Left ventricle myocardium inferior (tissue), 1 donor: Measurements from ENCODE around the gene TRIM41. TPM values are rescaled to one million over a fixed set of nuclear protein-coding genes. Genes with fewer than 3 reads are reported as not detected.

Experiments used
- DNase-seq: peaks from one replicate; pipeline ENCODE4 v3.0.0-alpha.2; 2020
- H3K27ac ChIP-seq: fragments of 200-600 bp; replicated peaks from 2 replicates; pipeline ENCODE4 v1.8.0; 2021
- H3K27me3 ChIP-seq: fragments of 200-600 bp; 2 replicates; pipeline ENCODE4 v1.8.0; 2021; ENCODE audit warnings: low read depth
- H3K36me3 ChIP-seq: fragments of 200-600 bp; 2 replicates; pipeline ENCODE4 v1.8.0; 2021
- H3K4me1 ChIP-seq: fragments of 200-600 bp; 2 replicates; pipeline ENCODE4 v1.8.0; 2021
- H3K4me3 ChIP-seq: fragments of 200-600 bp; 2 replicates; pipeline ENCODE4 v1.8.0; 2021; ENCODE audit warnings: mild to moderate bottlenecking, moderate library complexity
- H3K9me3 ChIP-seq: fragments of 200-600 bp; replicated peaks from 2 replicates; pipeline ENCODE4 v1.8.0; 2021
- intact Hi-C: fragments of 100-400 bp; cut with micrococcal nuclease; formaldehyde crosslinking; loops from one replicate; pipeline ENCODE4 v1.11.0; 2022
- total RNA-seq: library from RNA; stranded (reverse); fragmentation: NEBNext Ultra II Directional; extraction: Animal tissue kit (Norgen Biotek cat#: 25700); gene quantifications from one replicate; pipeline ENCODE4 v1.2.1, GENCODE V29; 2021
- TF ChIP-seq, protein P1 (sequence below): fragments of 200-600 bp; IDR thresholded peaks from 2 replicates; pipeline ENCODE4 v1.8.0; 2021; ENCODE audit warnings: antibody characterized with exemption, mild to moderate bottlenecking, borderline replicate concordance
- donor health status: DM: no; HTN: yes; CAD: no; lungs with severe emphysema.

The TRIM41 gene
- total RNA-seq, 1 donor from 2014 or later: 26.4 TPM

DNA sequence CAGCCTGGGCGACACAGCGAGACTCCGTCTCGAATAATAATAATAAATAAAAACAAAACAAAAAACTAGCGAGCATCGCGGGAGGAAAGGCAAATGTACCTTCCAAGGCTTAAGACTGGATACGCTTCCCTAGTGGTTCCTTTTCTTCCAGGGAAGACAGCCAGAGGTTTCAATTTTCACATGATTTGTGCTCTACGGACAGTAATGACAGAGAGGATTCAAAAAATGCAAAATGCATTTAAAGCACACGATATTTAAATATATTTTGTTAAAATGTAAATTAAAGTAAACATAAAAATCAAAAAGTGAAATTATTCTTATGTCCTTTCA, 4.3 kb upstream of the TRIM41 start:
- no peak for DNase-seq
- intact Hi-C loops: no loop called here
- no peaks in the 10 kb centered on the region for H3K27me3 ChIP-seq
- peaks cover 46% of the 10 kb centered on the region for H3K4me1 ChIP-seq
- peak overlapping the region; percentile 72 for H3K4me3 ChIP-seq
- TF ChIP-seq, protein P1, sequence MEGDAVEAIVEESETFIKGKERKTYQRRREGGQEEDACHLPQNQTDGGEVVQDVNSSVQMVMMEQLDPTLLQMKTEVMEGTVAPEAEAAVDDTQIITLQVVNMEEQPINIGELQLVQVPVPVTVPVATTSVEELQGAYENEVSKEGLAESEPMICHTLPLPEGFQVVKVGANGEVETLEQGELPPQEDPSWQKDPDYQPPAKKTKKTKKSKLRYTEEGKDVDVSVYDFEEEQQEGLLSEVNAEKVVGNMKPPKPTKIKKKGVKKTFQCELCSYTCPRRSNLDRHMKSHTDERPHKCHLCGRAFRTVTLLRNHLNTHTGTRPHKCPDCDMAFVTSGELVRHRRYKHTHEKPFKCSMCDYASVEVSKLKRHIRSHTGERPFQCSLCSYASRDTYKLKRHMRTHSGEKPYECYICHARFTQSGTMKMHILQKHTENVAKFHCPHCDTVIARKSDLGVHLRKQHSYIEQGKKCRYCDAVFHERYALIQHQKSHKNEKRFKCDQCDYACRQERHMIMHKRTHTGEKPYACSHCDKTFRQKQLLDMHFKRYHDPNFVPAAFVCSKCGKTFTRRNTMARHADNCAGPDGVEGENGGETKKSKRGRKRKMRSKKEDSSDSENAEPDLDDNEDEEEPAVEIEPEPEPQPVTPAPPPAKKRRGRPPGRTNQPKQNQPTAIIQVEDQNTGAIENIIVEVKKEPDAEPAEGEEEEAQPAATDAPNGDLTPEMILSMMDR: no peak
- no peaks in the 10 kb centered on the region for H3K9me3 ChIP-seq
- no peaks in the 10 kb centered on the region for H3K36me3 ChIP-seq
- H3K27ac ChIP-seq: peak overlapping the region; percentile 76

DNA sequence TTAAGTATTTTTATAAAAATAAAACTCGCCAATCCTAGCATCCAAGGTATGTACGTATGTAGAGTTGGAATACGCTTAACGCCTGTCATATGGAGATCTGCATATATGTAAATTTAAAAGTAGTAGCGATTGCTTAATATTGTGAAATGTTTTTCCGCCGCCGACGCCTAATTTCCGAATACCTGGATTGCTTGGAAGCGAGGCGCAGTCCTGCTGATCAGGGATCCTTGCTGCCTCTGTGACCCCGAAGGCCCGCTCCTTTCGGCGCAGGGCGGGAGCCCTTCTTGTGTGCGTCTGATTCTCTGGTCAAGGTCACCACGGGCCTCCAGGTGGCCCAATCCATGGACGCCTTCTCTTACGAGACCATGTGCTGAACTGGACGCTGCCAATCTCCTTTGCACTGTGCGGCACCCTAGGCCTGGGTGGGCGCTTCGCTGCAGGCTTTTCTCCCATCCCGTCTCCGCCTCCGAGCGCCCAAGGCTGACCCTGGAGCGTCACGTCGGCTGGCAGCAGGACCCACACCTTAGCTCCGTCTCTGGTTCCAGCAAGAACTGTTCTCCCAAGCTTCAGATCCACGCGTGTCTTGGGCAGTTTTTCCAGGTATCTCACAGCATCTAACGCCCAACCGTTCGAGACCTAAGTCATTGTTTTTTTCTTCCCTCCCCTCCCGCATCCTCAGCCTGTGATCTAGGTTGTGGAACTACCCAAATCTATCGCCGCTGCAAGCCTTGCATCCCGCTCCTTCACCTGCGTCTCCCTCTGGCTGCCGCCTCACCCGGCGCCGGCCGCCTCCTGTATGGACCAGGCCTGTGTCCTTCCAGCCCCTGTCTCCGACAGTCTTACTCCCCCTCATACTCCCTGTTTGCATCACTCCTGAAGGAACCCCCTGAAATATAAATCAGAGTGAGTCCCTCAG, 3.6 kb upstream of the TRIM41 start:
- TF ChIP-seq, protein P1: no peak
- Histone ChIP-seq H3K36me3 (no peaks in the 10 kb centered on the region), H3K4me3 (no peak overlapping the region), H3K27me3 (no peaks in the 10 kb centered on the region), H3K4me1 (peaks cover 53% of the 10 kb centered on the region), H3K27ac (no peak overlapping the region), H3K9me3 (no peaks in the 10 kb centered on the region)
- no peak for DNase-seq
- intact Hi-C loops: no loop called here

DNA sequence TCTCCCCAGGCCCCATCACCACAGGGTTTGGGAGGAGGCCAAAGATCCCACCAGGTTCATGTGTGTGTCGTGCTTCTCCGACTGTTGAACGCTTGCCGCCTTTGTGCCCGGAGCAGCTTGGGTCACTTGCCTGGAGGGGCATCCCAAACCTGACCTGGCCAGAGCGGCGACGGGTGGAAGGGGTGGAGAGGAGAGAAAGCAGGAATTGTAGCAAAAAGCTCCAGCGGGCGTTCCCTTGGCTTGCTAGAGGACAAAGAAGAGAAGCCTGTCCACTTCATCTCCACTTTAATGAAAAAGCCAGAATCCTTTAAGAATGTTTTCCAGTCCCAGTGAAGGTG, 2.9 kb upstream of the TRIM41 start:
- Histone ChIP-seq H3K9me3 (no peaks in the 10 kb centered on the region), H3K36me3 (no peaks in the 10 kb centered on the region), H3K27ac (no peak overlapping the region), H3K4me3 (no peak overlapping the region), H3K27me3 (no peaks in the 10 kb centered on the region), H3K4me1 (peaks cover 60% of the 10 kb centered on the region)
- TF ChIP-seq, protein P1: no peak
- DNase-seq: no peak
- intact Hi-C loops: no loop called here

DNA sequence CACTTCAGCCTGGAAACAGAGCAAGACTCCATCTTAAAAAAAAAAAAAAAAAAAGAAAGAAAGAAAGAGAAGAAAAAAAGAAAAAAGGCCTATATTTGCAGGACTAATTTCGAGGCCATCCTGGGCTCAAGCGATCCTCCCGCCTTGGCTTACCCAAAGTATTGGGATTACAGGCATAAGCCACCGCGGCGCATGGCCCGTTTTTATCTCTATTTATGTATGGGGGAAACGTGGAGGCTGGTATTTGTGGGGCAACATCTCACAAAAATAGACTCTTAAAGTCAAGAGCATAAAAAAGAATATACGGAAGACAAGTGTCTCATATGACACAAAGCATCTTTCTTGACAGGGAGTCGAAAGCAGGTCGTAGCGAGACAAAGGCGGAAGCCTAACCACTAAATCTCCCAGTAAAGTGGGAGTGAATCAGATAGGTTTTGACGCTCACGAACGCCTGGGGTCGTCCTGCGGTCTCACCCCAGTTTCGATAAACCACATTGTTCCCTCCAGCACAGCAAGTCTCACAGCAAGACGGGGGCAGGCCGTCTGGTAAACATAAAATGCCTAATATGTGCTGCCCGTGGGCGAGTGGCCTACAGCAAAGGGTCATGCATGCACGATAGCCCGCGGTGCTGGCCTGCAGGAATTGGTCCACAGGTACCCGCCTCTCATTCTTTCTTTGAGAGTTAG, 1.8 kb upstream of the TRIM41 start:
- Histone ChIP-seq H3K4me3 (peak overlapping the region; percentile 96), H3K27ac (peak overlapping the region; percentile 100), H3K4me1 (peaks cover 60% of the 10 kb centered on the region), H3K9me3 (no peaks in the 10 kb centered on the region), H3K36me3 (no peaks in the 10 kb centered on the region), H3K27me3 (no peaks in the 10 kb centered on the region)
- no peak for DNase-seq
- TF ChIP-seq, protein P1: no peak
- intact Hi-C loops: no loop called here

DNA sequence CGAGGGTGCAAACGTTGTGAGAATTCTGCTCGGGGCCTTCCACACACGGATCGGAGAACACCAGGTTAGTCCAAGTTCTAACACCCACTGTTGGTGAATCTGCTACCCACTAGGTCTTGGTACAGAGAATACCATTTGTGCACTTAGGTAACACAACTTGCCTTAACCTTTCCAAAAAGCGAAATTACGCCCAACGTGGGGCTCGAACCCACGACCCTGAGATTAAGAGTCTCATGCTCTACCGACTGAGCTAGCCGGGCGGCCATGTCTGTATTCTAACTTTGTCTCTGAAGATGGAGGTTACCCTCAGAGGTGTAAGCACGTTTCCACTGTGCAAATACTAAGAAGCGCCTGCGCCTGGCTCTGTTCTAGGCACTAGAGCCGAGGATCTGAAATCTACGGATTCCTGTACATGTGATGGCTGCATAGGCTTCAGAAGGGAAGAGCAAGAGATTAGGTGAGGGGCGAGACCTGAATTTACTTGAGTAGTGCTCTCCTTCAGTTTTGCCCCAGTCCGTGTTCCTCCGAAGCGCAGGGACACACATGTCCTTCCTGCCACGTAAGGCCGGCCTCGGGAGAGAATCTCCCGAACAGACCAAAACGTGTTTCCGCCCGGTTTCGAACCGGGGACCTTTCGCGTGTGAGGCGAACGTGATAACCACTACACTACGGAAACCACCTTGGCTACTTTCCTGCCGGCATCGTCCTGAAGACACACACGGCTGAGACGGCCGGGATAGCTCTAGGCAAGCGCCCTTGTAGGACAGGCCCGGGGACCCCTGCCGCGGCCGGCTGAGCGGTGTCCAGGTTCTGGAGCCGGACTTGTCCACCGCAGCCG, 1.1 kb upstream of the TRIM41 start:
- DNase-seq: peak; percentile 91
- H3K27ac ChIP-seq: peak overlapping the region; percentile 100
- TF ChIP-seq, protein P1: no peak
- peaks cover 2% of the 10 kb centered on the region for H3K36me3 ChIP-seq
- no peaks in the 10 kb centered on the region for H3K27me3 ChIP-seq
- intact Hi-C loops: no loop called here
- peaks cover 53% of the 10 kb centered on the region for H3K4me1 ChIP-seq
- H3K9me3 ChIP-seq: no peaks in the 10 kb centered on the region
- H3K4me3 ChIP-seq: peak overlapping the region; percentile 96
